Measurements from ENCODE around the gene SCARB2. TPM values are rescaled to one million over a fixed set of nuclear protein-coding genes. Genes with fewer than 3 reads are reported as not detected.

Gene SCARB2
- polyA plus RNA-seq, 1 experiment, result 65.3 TPM

GRCh38 chr4:76235407-76235806 is 21.8 kb upstream of the SCARB2 start:
- TF ChIP-seq, protein P1, sequence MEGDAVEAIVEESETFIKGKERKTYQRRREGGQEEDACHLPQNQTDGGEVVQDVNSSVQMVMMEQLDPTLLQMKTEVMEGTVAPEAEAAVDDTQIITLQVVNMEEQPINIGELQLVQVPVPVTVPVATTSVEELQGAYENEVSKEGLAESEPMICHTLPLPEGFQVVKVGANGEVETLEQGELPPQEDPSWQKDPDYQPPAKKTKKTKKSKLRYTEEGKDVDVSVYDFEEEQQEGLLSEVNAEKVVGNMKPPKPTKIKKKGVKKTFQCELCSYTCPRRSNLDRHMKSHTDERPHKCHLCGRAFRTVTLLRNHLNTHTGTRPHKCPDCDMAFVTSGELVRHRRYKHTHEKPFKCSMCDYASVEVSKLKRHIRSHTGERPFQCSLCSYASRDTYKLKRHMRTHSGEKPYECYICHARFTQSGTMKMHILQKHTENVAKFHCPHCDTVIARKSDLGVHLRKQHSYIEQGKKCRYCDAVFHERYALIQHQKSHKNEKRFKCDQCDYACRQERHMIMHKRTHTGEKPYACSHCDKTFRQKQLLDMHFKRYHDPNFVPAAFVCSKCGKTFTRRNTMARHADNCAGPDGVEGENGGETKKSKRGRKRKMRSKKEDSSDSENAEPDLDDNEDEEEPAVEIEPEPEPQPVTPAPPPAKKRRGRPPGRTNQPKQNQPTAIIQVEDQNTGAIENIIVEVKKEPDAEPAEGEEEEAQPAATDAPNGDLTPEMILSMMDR (IDR thresholded peaks at IDR 0.05; ENCODE audit: insufficient read depth, low read depth, low read length), result no peak
- ChIA-PET CTCF (no interaction called here), POLR2A (no interaction called here)
- Histone ChIP-seq H3K27me3 (ENCODE audit: control insufficient read depth, insufficient read depth, low read length) (peaks cover 2% of the 10 kb centered on the region), H3K36me3 (ENCODE audit: control insufficient read depth, insufficient read depth, low read length) (no peaks in the 10 kb centered on the region), H3K4me3 (ENCODE audit: low read depth, low read length) (no peak overlapping the region)
- DNase-seq (ENCODE audit: low read depth), result no peak

DNA sequence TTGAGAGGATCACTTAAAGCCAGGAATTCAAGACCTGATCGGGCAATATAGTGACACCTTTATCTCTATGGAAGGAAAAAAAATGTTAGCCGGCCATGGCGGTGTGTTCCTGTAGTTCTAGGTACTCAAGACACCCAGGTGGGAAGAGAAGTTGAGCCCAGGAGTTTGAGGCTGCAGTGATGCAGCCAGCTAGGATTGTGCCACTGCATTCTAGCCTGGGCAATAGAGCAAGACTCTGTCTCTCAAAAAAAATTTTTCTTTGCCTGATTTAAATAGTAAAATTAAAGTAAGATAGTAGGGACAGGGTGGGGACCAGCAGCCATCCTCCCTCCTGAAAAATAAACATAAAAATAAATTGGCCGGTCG is 21.0 kb upstream of the SCARB2 start:
- DNase-seq (ENCODE audit: low read depth), result no peak
- TF ChIP-seq, protein P1 (IDR thresholded peaks at IDR 0.05; ENCODE audit: insufficient read depth, low read depth, low read length), result no peak
- Histone ChIP-seq H3K27me3 (ENCODE audit: control insufficient read depth, insufficient read depth, low read length) (peaks cover 4% of the 10 kb centered on the region), H3K4me3 (ENCODE audit: low read depth, low read length) (no peak overlapping the region), H3K36me3 (ENCODE audit: control insufficient read depth, insufficient read depth, low read length) (no peaks in the 10 kb centered on the region)
- POLR2A ChIA-PET, result no interaction called here
- CTCF ChIA-PET, result interaction anchor here (1.2 kb wide), 1 partner anchor 23 kb away, joined by 3 read pairs; no protein-coding TSS in a partner anchor

GRCh38 chr4:76233967-76234678 is 20.5 kb upstream of the SCARB2 start:
- DNase-seq (ENCODE audit: low read depth), result no peak
- TF ChIP-seq, protein P1 (IDR thresholded peaks at IDR 0.05; ENCODE audit: insufficient read depth, low read depth, low read length), result no peak
- H3K27me3 ChIP-seq (ENCODE audit: control insufficient read depth, insufficient read depth, low read length), result peaks cover 4% of the 10 kb centered on the region
- ChIA-PET POLR2A (no interaction called here), CTCF (interaction anchor here (1.2 to 2.0 kb wide), 2 partner anchors 23 to 54 kb away, joined by 3 to 5 read pairs; no protein-coding TSS in a partner anchor)
- H3K4me3 ChIP-seq (ENCODE audit: low read depth, low read length), result no peak overlapping the region
- no peaks in the 10 kb centered on the region for H3K36me3 ChIP-seq (ENCODE audit: control insufficient read depth, insufficient read depth, low read length)

DNA sequence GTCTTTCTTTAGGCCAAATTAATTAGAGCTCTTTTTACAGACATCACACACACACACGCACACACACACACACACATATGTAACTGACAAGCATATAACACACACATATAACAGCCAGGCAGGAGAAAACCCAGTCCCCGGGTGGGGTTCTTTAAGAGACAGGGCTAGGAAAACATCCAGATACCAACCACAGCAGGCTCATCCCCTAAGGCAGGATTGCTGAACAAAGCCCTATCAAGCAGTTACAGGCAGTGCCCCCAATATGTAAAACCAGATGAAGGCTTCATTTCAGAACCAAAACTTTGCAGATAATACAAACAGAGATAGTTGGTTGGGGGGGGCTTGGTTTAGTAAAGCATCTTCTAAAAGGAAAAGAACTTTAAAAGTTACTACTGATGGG is 19.9 kb upstream of the SCARB2 start:
- CTCF ChIA-PET, result interaction anchor here (0.9 to 2.0 kb wide), 3 partner anchors 13 to 54 kb away, joined by 3 to 5 read pairs (median 3); no protein-coding TSS in a partner anchor

GRCh38 chr4:76233083-76233482 is 19.5 kb upstream of the SCARB2 start:
- H3K27me3 ChIP-seq (ENCODE audit: control insufficient read depth, insufficient read depth, low read length), result peaks cover 1% of the 10 kb centered on the region
- no peak for DNase-seq (ENCODE audit: low read depth)
- TF ChIP-seq, protein P1 (IDR thresholded peaks at IDR 0.05; ENCODE audit: insufficient read depth, low read depth, low read length), result no peak
- CTCF ChIA-PET, result interaction anchor here (0.9 to 2.0 kb wide), 2 partner anchors 13 to 53 kb away, joined by 3 to 5 read pairs; no protein-coding TSS in a partner anchor
- no peaks in the 10 kb centered on the region for H3K36me3 ChIP-seq (ENCODE audit: control insufficient read depth, insufficient read depth, low read length)
- H3K4me3 ChIP-seq (ENCODE audit: low read depth, low read length), result no peak overlapping the region
- POLR2A ChIA-PET, result no interaction called here

More for the DNA sequence above, 19.9 kb upstream of the SCARB2 start:
- Histone ChIP-seq H3K27me3 (ENCODE audit: control insufficient read depth, insufficient read depth, low read length) (peaks cover 4% of the 10 kb centered on the region), H3K36me3 (ENCODE audit: control insufficient read depth, insufficient read depth, low read length) (no peaks in the 10 kb centered on the region), H3K4me3 (ENCODE audit: low read depth, low read length) (no peak overlapping the region)
- POLR2A ChIA-PET, result no interaction called here
- DNase-seq (ENCODE audit: low read depth), result no peak
- TF ChIP-seq, protein P1 (IDR thresholded peaks at IDR 0.05; ENCODE audit: insufficient read depth, low read depth, low read length), result no peak

All from BJ (cell line).